Right ventricle myocardium inferior (tissue), 1 donor: ENCODE results near the gene CDHR5. TPM values are rescaled to one million over a fixed set of nuclear protein-coding genes. Genes with fewer than 3 reads are reported as not detected.

Source experiments
- ATAC-seq: fragments of 200-7000 bp; cut with Tn5 transposase; one replicate; pipeline ENCODE4 v1.9.1; 2020; ENCODE audit warnings: mild to moderate bottlenecking, moderate library complexity
- DNase-seq: peaks from one replicate; pipeline ENCODE4 v3.0.0; 2021; ENCODE audit errors: missing footprints
- intact Hi-C: fragments of 100-400 bp; cut with DNase I; formaldehyde crosslinking; loops from one replicate; pipeline ENCODE4 v1.11.0; 2022
- total RNA-seq: library from RNA; stranded (reverse); fragmentation: NEBNext Ultra II Directional; extraction: Animal tissue kit (Norgen Biotek cat#: 25700); gene quantifications from one replicate; pipeline ENCODE4 v1.2.1, GENCODE V29; 2021
- donor health status: DM: no; HTN: yes; CAD: no; lungs with severe emphysema.

The CDHR5 gene
- total RNA-seq, 1 donor from 2014 or later, result not detected

DNA sequence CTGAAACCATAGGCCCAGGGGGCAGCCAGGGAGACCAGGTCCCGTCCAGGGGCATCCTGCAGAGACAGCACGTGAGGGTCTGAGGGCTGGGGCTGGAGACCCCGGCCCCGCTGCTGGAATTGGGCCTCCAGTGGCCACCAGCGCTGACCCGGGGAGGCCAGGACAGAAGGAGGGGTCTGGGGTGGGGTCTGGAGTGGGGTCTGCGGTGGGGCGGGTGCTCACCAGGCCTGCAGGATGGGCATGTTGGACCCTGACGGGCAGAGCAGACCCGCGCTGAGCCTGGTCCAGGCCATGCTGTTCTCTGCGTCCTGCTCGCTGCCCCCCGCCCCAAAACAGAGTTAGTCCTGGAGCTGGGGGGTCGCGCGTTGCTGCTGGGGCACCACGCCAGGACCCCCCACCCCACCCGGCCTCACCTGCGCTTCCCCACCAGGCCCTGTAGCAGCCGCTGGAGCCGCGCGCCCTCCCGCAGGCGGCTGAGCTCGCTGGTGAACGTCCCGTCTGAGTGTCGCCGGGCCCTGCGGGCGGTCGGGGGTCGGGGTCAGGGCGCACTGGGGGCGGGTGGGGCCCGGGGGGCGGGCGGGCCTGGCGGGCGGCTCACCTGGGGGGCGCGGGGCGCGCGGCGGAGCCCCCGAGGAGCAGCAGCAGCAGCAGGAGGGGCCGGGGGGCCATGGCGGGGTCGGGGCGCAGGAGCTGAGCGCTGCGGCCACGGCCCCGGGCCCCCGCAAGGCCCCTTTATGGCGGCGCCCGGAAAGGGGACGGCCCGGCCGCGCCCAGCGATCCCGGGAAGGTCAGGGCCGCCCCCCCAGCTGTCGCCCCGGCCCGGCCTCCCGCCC is 1.9 kb upstream of the CDHR5 start, which contains the start of gene SCT:
Gene SCT, minus strand, starts transcription at position 707 of the 833 bp plus-strand sequence. Its CDS starts 38 bp downstream, at position 669.
- ATAC-seq, result no peak
- intact Hi-C loops, result loop anchor here (5.0 kb wide), 1 partner anchor 69 kb away; no protein-coding TSS in a partner anchor
- DNase-seq, result peak; percentile 11

DNA sequence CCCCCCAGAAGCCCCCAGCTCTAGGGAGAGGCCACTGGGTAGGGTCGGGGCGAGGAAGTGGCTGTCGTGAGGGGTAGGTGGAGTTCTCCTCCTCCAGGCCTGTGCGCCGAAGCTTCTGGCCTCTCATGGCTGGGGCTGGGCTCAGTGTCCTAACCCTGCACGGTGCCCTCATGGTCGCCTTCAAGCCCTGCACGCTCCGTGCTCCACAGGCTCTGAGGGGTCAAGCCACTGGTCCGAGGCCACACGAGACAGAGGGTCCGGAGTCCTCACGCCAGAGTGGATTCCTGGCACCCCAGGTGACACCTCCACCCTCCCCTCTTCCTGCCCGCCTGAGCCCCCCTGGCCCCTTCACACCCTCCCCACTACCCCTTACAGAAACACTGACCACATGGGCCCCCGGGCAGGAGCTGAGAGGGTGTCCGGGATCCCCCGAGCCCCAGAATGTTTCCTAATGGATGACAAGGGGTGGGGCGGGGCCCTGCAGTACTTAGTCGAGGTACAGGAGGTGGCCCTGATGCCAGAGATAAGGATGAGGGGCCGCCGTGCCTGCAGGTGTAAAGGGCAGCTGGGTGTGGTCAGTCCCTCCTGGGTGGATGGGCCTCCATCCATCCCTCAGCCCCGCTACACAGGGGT is 997 bp upstream of the CDHR5 start:
- ATAC-seq (no peak), DNase-seq (peak; percentile 43)
- intact Hi-C loops, result loop anchor here (5.0 kb wide), 1 partner anchor 68 kb away; no protein-coding TSS in a partner anchor

DNA sequence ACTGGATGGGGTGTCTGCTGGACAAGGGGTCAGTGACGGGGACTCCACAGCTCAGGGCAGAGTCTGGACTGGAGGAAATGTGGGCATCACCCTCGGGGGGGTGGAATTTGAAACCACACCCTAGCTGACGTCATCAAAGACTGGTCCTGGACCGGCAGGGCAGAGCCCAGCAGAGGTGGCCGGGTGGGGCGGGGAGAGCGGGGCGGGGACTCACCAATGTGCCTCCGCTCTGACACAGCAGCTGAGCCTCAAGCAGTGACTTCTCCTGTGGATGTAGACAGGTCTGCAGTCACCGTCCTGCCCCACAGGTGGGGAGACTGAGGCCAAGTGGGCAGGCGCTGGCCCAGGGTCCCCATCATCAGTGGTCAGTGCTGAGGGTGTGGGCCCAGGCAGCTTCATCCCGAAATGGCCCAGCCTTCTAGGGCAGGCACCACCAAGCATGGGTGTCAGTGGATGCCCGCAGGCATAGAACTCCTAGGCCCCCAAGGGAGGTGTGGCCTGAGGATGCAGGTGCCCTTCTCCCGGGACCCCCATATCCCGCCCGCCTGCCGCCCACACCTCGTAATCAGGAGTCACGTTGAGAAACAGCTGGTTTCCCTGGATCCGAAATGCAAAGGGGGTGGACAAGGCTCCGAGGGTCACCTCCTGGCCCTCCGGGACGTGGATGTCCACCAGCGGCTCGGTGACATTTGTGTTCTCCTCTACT is 603 bp downstream of the CDHR5 start:
- intact Hi-C loops, result no loop called here
- ATAC-seq, result no peak
- no peak for DNase-seq

DNA sequence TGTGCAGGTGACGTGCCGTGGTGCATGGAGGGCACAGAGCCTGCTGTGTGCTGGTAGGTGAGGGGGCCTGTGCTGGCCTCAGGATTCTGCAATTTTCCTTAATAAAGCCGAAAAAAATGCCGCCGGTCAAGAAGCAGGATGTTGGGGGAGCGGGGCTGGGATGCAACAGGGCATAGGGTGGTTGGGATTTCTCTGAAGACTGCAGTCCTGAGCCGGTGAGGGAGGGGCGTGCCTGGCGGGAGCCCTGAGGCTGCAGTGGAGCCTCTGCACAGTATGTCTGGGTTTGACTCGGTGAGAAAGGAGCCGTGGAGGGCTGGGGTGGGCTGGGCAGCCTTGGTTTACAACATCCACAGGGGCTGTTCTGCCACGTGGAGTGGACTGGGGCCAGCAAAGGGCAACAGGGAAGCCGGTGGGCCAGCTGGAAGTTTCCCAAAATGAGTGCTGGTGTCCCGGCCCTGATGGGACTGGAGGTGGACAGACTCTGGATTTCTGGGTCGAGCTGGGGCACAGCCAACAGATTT is 1.3 kb downstream of the CDHR5 start:
- ATAC-seq (no peak), DNase-seq (no peak)
- intact Hi-C loops, result no loop called here

DNA sequence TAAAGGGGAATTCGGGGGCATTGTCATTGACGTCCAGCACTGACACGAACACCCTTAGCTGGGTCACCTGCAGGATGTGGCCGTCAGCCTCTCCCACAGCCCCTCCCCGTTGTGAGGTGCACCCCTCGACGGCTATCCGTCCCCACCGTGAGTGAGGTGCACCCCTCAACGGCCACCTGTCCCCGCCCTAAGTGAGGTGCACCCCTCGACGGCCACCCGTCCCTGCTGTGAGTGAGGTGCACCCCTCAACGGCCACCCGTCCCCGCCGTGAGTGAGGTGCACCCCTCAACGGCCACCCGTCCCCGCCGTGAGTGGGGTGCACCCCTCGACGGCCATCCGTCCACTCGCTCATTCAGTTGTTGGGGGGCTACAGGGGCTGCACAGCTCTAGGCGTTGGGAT is 2.9 kb downstream of the CDHR5 start:
- intact Hi-C loops, result no loop called here
- DNase-seq, result no peak

DNA sequence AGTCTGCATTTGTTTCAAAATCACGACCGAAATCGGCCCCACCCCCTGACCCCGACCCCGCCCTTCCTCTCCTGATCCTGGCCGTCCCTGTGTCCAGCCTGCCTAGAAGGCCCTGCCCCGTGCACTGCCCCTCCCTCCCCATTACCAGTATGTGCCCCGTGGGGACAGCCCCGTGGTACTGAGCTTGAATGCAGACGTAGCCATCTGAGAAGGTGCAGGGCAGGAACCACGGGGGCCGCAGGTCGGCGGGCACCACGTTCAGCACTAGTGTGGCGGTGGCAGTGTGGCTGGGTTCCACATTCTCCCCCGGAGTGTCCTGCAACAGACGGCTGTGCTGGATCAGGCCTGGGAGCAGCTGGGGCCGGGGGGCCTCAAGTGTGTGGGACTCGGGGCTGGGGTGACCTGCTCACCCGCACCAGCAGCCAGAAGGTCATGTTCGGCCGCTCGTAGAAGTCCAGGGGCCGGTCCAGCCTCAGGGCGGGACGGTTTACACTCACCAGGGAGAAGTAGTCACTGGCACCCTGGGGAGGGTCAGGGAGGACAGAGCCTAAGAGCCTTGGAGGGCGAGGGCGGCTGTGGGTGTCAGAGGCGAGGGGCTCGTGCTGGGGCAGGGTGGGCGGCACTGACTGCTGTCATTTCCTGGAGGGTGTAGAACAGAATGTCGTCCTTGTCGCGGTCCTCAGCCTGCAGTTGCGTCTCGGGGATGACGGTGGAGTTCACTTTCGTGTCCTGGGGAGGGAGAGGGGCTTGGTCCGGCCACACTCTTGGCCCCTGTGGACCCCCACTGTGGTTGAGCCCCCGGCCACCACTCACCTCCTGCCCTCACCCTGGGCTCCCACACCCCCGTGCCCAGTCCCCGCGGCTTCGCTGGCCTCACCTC is 3.6 kb downstream of the CDHR5 start:
- intact Hi-C loops, result no loop called here
- DNase-seq, result no peak
- ATAC-seq, result no peak

More for the DNA sequence above, 2.9 kb downstream of the CDHR5 start:
- ATAC-seq, result no peak

DNA sequence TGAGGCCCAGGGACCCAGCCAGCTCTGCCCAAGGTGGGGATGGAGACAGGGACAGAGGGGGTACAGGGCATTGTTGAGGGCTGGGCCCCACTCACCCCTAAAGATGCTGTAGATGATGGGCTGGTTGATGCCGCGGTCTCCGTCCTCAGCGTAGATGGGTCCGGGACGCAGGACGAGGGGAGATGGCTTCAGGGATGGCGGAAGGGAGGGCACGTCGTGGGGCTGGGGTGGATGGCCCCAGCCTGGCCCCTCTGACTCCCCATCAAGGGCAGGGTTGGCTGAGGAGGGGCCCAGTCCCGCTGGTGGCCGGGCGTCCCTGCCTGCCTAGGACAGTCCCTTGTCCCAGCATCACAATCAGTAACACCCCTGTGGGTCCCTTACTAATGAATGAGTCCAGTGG is 4.6 kb downstream of the CDHR5 start:
- ATAC-seq (no peak), DNase-seq (no peak)
- intact Hi-C loops, result no loop called here

DNA sequence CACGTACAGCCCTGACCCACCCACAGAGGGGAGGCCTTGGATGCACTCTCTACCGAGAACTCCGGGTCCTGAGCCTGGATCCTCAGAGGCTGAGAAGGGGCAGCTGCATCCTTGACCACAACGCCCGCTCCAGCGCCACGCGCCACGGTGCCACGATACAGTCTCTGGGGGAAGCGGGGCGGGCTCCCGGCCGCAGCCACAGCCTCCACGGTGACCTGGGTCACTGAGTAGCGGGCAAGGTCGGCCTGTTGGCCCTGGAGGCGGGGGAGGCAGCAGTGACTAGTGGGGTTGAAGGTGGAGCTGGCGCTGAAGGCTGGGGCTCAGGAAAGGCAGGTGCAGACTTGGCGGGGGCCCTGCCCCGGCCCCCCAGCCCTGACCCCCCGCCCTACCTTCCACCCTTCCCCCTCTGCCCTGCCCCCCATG is 5.1 kb downstream of the CDHR5 start:
- ATAC-seq (no peak), DNase-seq (no peak)
- intact Hi-C loops, result loop anchor here (5.0 kb wide), 1 partner anchor 73 kb away; no protein-coding TSS in a partner anchor

DNA sequence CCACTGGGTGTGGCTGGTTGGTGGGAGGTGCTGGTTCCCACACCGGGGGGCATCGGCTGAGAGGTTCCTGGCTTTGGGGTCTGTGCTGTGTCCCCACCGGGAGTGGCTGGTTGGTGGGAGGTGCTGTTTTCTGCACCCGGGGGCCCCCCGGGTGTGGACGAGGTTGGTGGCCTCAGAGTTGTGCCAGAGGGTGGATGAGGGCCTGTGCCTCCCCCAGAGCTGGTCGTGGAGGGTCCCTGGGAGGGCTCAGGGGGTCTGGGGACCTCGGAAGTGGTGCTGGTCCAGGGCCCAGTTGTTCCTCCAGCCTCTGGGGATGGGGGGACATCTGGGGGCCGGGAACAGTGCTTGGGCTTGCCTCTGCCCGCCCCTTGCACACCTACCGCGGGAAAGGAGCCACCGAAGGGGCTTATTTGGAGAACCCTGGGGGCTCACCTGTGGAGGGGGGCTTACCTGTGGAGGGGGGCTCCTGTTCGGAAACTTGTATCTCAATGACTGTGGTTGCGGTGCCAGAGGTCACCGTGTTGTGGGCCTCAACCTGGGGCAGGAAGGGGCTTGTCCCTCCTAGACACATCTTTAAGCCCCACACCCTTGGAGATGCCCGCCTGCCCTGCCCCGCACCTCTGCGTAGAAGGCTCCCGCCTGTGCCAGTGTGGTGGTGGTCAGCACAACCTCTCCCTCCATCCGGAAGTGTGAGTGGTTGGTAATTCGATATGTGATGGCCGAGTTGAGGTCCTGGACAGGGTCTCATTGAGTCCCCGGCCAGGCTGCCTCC is 5.7 kb downstream of the CDHR5 start:
- ATAC-seq (no peak), DNase-seq (no peak)
- intact Hi-C loops, result loop anchor here (5.0 kb wide), 1 partner anchor 73 kb away; no protein-coding TSS in a partner anchor

DNA sequence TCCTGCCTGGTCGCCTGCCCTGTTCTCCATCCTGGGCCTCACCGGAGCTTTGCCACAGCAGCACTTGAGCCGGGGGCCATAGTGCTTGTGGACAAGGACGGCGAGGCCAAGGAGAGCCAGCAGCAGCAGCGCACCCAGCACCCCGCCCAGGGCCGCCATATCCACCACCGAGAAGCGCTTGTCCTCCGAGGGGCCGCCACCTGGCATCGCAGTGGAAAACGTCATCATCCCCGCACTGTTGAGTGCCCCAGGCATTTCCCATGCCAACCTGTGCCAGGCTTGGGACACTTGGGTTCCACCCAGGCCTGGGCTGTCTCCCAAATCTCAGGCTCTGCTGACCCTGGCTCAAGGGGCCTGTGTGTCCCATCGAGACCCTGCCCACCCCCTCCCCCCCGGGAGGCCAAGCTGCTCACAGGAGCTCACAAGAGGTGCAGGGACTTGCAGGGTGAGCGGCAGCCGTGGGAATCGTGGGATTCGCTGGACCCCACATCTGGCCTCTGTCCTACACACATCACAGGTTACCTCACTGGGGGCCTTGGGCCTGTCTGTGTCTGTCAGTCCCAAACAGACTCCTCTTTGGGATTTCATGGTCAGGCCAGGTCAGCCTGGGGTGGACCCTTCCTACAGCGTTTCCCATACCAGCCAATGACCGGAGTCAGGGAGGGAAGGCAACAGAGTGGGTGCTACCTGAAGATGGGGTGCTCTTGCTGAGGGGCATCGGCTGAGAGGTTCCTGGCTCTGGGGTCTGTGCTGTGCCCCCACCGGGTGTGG is 6.7 kb downstream of the CDHR5 start:
- DNase-seq, result no peak
- intact Hi-C loops, result loop anchor here (5.0 kb wide), 1 partner anchor 74 kb away; no protein-coding TSS in a partner anchor
- ATAC-seq, result no peak

DNA sequence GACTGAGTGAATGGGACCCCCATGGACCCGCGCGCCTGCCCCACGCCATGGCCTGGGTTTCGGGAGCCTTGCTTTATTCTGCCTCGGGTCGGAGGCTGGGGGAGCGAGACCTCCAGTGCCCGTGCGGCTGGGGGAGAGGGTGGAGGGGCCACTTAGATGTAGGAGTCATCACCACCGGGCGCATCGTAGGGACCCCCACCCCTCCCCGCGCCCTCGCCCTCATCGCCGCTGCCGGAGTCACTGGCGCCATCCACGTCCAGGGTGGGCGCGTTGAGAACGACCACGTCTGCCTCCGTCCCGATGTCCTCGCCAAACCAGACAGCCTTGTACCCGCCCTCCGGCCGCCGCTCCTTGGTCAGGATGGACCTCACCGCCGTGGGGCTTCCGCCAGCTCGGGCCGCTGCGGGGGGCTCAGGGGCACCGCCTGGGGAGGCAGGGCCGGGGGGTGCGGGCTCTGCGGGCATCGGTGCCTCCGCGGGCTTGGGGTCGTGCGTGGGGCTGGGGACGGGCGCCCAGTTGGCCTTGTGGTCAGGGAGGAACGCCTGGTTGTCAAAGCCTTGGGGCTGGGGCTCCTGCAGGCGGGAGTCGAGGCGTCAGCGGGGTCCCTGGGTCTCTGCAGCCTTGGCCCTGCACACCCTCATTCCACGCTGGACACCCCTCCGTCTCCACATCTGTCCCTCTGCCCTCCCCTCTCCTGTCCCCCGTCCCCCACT is 7.4 kb downstream of the CDHR5 start:
- intact Hi-C loops, result loop anchor here (5.0 kb wide), 1 partner anchor 75 kb away; no protein-coding TSS in a partner anchor
- ATAC-seq, result no peak
- no peak for DNase-seq

DNA sequence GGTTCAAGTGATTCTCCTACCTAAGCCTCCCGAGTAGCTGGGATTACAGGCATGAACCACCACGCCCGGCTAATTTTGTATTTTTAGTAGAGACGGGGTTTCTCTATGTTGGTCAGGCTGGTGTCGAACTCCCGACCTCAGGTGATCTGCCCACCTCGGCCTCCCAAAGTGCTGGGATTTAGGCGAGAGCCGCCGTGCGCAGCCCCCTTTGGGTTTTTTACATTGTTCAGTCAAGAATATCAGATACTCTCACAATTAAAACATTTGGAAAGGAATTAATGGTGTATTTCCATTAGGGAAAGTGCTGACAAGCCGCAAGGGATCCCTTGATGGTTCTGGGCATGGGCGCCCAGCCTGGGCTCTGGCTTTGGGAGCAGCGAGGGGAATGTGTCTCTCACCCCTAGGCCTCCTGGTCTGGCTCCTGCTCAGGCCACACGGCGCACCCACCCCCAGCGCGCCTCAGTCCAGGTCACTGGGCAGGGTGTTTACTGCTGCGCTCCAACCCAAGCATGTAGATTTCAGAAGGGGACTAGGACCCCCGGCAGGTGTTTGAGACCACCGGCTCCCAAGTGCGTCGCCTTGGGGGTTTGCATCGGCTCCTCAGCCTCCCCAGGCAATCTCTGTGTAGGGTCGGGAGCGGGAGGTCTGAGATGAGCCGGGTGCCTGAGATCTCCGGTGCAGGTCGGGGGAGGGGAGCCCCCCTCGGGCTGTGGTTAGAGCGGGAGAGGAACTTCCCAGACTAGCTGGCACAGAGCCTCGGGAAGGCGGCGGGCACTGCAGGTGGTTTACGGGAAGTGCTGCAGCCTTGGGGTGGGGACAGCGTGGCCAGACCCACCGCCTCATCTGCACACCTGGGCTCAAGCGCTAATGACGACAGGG is 8.2 kb downstream of the CDHR5 start:
- intact Hi-C loops, result loop anchor here (5.0 kb wide), 1 partner anchor 76 kb away; no protein-coding TSS in a partner anchor
- DNase-seq (no peak), ATAC-seq (no peak)

DNA sequence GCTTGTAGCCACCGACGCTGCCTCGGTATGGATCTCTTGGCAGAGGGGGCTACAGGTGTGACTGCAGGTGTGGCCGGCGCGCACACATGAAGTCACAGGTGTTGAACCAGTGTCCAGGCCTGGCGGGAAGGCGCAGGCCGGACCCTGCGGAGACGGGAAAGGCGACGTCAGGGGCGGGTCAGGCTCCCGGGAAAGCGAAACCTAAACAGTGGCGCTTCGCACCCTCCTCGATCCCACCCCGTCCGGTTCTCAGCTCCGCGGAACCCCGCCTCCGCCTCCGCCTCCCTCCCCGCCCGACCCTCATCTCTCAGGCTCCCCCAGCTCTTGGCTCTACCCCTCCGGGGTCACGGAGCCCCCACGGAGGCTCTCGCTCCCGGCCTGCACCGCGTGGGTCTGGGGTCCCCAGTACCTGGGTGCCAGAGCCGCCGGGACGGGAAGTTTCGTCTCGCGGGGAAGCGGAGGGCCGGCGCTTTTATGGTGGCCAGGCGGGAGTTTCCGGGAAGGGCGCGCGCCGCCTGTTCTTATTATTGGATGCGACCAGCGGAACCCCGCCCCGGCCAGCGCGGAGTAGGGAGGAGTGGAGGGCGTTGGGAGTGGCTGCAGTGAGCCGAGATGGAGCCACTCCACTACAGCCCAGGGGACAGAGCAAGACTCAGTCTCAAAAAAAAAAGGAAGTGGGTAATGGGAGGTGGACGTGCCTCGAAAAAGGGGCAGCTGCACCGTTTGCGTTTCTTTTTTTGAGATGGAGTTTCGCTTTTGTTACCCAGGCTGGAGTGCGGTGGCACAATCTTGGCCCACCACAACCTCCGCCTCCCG is 9.0 kb downstream of the CDHR5 start, which contains the start of gene IRF7:
Gene IRF7, minus strand, starts transcription at position 447 of the 816 bp plus-strand sequence. CDS start 586 bp downstream, outside the sequence.
- intact Hi-C loops, result loop anchor here (5.0 kb wide), 1 partner anchor 77 kb away; no protein-coding TSS in a partner anchor
- ATAC-seq (peak; percentile 93), DNase-seq (peak; percentile 100)
